Measurements from ENCODE around the gene SGMS1.

The SGMS1 gene

DNA sequence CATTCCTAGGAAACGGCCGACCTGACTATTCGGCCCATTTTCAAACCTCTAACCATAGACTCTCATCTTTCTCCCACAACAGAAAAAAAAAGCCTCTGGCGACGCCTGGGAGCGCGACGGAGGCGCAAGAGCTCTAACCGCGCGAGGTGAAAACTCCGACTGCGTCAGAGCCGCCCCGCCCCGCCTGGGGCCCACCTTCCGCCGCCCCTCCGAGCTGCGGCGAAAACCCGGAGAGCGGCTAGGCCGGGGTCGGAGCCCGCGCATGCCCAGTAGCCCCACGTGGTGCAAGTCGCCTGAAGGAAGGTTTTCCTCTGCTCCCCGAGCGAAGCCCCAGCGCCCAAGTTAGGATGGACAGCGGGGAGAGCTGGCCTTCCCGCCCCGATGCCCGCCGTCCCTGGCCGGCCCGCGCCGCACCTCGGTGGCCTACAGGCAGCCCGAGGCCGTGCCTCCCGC lies 683 bp upstream of the SGMS1 start:
- peak overlapping the region; percentile 91 for H3K4me3 ChIP-seq (replicated peaks in 1 of 2; ENCODE audit: low read depth in 2 of 2, low read length in 2 of 2)
- DNase-seq (ENCODE audit: low read depth in 2 of 2) = peak; percentile 97 to 98
- TF ChIP-seq, protein P1, sequence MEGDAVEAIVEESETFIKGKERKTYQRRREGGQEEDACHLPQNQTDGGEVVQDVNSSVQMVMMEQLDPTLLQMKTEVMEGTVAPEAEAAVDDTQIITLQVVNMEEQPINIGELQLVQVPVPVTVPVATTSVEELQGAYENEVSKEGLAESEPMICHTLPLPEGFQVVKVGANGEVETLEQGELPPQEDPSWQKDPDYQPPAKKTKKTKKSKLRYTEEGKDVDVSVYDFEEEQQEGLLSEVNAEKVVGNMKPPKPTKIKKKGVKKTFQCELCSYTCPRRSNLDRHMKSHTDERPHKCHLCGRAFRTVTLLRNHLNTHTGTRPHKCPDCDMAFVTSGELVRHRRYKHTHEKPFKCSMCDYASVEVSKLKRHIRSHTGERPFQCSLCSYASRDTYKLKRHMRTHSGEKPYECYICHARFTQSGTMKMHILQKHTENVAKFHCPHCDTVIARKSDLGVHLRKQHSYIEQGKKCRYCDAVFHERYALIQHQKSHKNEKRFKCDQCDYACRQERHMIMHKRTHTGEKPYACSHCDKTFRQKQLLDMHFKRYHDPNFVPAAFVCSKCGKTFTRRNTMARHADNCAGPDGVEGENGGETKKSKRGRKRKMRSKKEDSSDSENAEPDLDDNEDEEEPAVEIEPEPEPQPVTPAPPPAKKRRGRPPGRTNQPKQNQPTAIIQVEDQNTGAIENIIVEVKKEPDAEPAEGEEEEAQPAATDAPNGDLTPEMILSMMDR (IDR thresholded peaks at IDR 0.05; ENCODE audit: low read depth, low read length) = no peak

DNA sequence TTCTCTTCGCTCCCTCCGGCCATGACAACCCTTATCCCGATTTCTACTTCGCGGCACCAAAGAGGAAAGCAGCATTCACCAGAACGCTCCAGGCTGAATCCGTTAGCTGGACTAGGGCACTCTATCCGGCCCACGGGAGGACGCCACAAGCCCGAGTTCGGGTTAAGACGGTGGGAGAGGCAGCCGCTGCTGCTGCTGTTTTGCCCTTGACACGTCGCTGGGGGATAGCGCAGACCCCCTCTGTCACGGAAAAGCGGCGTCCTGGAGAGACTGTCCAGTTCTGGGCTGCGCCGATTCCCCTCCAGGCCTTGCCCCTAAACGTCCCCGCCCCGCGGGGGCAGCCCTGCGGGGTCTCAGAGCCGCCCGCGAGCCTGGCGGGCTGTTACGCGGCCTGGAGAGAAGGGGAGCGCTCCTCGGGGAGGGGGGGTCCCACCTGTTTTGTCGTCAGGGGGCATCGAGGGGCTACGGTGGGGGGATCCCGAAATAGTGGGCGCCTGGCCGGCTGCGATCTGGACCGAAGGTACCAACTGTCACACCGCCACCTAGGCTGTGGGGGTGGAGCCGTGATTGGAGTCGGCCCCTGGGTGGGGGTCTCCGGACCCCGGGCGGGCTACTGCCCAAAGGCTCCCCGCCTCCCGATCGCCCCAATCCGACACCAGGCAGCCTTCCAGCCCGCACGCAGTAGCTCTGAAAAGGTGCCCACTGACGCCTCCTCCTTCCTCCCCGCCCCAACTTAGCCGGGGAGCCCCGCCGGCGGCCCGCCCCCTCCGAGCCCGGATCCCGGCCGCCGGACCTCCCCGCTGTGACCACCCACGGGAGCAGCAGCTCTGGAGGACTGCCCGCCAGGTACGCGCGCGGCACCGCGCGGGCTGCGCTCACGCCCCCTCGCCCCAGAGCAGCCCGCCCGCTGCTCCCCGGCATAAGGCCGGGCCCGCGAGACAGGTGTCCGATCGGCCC lies 772 bp downstream of the SGMS1 start:
- H3K4me3 ChIP-seq (replicated peaks in 1 of 2; ENCODE audit: low read depth in 2 of 2, low read length in 2 of 2) = peak overlapping the region; percentile 91
- TF ChIP-seq, protein P1 (IDR thresholded peaks at IDR 0.05; ENCODE audit: low read depth, low read length) = peak; percentile 4
- peak in 1 of 2 donors; percentile 53 for DNase-seq (ENCODE audit: low read depth in 2 of 2)

DNA sequence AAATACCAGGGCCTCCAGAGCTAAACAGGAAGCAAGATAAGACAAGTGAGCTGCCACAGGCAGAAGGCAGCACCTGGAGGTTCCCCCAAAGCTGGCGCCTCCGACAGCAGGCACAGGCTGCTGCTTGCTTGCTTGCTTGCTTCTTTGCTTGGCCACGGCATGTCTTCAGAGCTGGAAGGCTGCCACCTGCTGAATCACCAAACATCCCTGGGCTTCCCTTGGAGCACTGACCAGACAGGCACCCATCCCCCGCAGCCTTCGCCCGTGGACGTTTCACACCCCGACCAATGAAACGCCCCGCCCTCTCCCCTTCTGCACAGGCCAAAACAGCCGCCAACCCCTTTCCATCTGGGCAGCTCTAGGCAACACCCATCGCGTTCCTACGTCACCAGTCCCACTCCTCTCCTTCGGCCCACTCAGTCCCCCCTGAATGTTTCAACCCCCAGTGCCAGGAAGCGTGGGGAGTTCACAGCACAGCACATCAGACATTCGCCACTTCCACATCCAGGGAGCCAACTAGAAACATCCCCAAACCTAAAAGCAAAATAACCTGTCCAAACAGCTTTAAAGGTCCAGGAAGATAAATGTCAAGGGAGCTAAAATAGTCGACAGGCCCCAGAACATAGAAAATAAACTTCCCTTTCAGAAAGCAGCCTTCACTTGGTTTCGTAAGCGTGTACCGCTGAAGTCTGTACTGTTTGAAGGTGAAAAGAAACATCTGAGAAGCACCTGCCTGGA lies 1.6 kb downstream of the SGMS1 start:
- TF ChIP-seq, protein P1 (IDR thresholded peaks at IDR 0.05; ENCODE audit: low read depth, low read length) = no peak
- peak; percentile 97 to 98 for DNase-seq (ENCODE audit: low read depth in 2 of 2)
- H3K4me3 ChIP-seq (replicated peaks in 1 of 2; ENCODE audit: low read depth in 2 of 2, low read length in 2 of 2) = peak overlapping the region; percentile 91

DNA sequence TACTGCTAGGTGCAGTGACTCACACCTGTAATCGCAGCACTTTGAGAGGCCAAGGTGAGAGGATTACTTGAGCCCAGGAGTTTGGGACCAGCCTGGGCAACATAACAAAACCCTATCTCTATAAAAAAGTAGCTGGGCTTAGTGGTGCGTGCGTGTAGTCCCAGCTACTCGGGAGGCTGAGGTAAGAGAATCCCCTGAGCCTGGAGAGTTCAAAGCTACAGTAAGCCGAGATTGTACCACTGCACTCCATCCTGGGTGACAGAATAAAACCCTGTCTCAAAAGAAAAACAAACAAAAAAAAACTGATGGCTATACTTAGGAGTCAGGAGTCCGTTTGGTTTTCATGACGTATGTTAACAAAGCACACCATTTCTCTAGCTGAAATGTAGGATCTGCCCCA lies 2.9 kb downstream of the SGMS1 start:
- H3K4me3 ChIP-seq (replicated peaks in 1 of 2; ENCODE audit: low read depth in 2 of 2, low read length in 2 of 2) = no peak overlapping the region
- no peak for DNase-seq (ENCODE audit: low read depth in 2 of 2)
- TF ChIP-seq, protein P1 (IDR thresholded peaks at IDR 0.05; ENCODE audit: low read depth, low read length) = no peak

DNA sequence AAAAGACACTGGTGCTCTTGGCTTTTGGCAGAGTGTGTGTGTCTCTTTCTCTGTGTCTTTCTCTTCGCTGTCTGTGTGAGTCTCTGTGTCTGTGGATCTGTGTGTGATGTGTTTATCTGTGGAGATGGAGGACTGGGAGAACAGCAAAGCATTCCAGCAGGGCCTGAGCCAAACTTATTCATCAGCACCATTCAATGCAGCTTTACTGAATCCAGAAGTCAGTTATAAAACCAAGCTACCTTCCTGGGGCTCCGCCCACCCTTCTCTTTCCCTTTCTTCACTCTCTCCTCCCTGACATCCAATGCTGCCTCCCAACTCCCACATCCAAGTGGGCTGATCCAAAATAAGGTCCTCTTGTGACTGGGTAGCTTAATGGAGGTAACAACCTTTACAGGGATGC lies 3.9 kb downstream of the SGMS1 start:
- DNase-seq (ENCODE audit: low read depth in 2 of 2) = no peak
- no peak overlapping the region for H3K4me3 ChIP-seq (replicated peaks in 1 of 2; ENCODE audit: low read depth in 2 of 2, low read length in 2 of 2)
- TF ChIP-seq, protein P1 (IDR thresholded peaks at IDR 0.05; ENCODE audit: low read depth, low read length) = no peak

DNA sequence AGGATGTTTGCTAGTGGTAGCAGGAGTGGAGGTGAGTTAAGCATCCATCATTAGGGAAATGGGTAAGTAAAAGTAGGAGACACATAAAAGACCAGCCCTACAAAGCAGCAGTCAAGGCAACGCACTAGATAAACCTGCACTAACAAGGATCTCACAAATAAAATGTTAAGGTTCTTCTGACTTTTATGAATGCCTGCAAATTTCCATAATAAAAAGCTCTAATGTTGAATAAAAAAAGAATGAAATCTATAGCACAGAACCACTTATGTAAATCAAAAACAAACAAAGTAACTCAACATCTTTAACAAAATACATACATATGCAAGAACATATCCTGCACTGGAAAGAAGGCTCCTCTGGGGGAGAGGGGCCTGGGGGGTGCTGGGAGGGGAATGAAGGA lies 4.6 kb downstream of the SGMS1 start:
- no peak overlapping the region for H3K4me3 ChIP-seq (replicated peaks in 1 of 2; ENCODE audit: low read depth in 2 of 2, low read length in 2 of 2)
- no peak for DNase-seq (ENCODE audit: low read depth in 2 of 2)
- TF ChIP-seq, protein P1 (IDR thresholded peaks at IDR 0.05; ENCODE audit: low read depth, low read length) = no peak
